ENCODE data around the gene PSMD4. TPM values are rescaled to one million over a fixed set of nuclear protein-coding genes. Genes with fewer than 3 reads are reported as not detected.

Gene PSMD4
- total RNA-seq, 1 experiment from 2014 or later: 312 TPM

- ChIA-PET POLR2A (ENCODE audit: low non-redundant PET) (no interaction called here), CTCF (no interaction called here)
- Histone ChIP-seq H3K27me3 (replicated peaks; ENCODE audit: insufficient read depth, low read depth, low read length, poor library complexity) (no peaks in the 10 kb centered on the region), H3K4me3 (ENCODE audit: low read depth, low read length, poor library complexity, severe bottlenecking) (no peak overlapping the region), H3K36me3 (ENCODE audit: insufficient read depth, low read length, poor library complexity, severe bottlenecking) (peaks cover 50% of the 10 kb centered on the region), H3K4me1 (ENCODE audit: insufficient read depth, low read length, poor library complexity, severe bottlenecking) (no peaks in the 10 kb centered on the region), H3K27ac (ENCODE audit: low read depth, low read length, poor library complexity, severe bottlenecking) (no peak overlapping the region), H3K9me3 (ENCODE audit: low read depth, low read length, poor library complexity, severe bottlenecking) (no peaks in the 10 kb centered on the region)
- DNase-seq (ENCODE audit: low spot score): no peak
- intact Hi-C loops (cut with micrococcal nuclease; ENCODE audit: unreplicated experiment): no loop called here
- no TSS peak for BruUV-seq (replicated peaks)
- no peak for TF ChIP-seq EZH2 (IDR thresholded peaks at IDR 0.05; ENCODE audit: borderline replicate concordance, low read depth, low read length, poor library complexity, severe bottlenecking)
- TF ChIP-seq CTCF (conservative IDR thresholded peaks at IDR 0.05; ENCODE audit: low read depth, low read length): no peak
Measured at GRCh38 chr1:151287341-151287699, 32.8 kb downstream of the PSMD4 start.

- CTCF ChIA-PET: no interaction called here
- Histone ChIP-seq H3K27ac (ENCODE audit: low read depth, low read length, poor library complexity, severe bottlenecking) (no peak overlapping the region), H3K27me3 (replicated peaks; ENCODE audit: insufficient read depth, low read depth, low read length, poor library complexity) (no peaks in the 10 kb centered on the region), H3K36me3 (ENCODE audit: insufficient read depth, low read length, poor library complexity, severe bottlenecking) (peaks cover 56% of the 10 kb centered on the region), H3K9me3 (ENCODE audit: low read depth, low read length, poor library complexity, severe bottlenecking) (no peaks in the 10 kb centered on the region), H3K4me1 (ENCODE audit: insufficient read depth, low read length, poor library complexity, severe bottlenecking) (no peaks in the 10 kb centered on the region), H3K4me3 (ENCODE audit: low read depth, low read length, poor library complexity, severe bottlenecking) (no peak overlapping the region)
- no TSS peak for BruUV-seq (replicated peaks)
- TF ChIP-seq EZH2 (IDR thresholded peaks at IDR 0.05; ENCODE audit: borderline replicate concordance, low read depth, low read length, poor library complexity, severe bottlenecking) (no peak), CTCF (conservative IDR thresholded peaks at IDR 0.05; ENCODE audit: low read depth, low read length) (no peak)
- POLR2A ChIA-PET (ENCODE audit: low non-redundant PET): no interaction called here
- intact Hi-C loops (cut with micrococcal nuclease; ENCODE audit: unreplicated experiment): no loop called here
- DNase-seq (ENCODE audit: low spot score): no peak
Measured at GRCh38 chr1:151287767-151288500, 33.4 kb downstream of the PSMD4 start.

GRCh38 chr1:151288502-151288901, 34.0 kb downstream of the PSMD4 start:
- POLR2A ChIA-PET (ENCODE audit: low non-redundant PET): interaction anchor here (0.7 kb wide), 1 partner anchor 95 kb away, joined by 3 read pairs; no protein-coding TSS in a partner anchor
- Histone ChIP-seq H3K4me1 (ENCODE audit: insufficient read depth, low read length, poor library complexity, severe bottlenecking) (no peaks in the 10 kb centered on the region), H3K27ac (ENCODE audit: low read depth, low read length, poor library complexity, severe bottlenecking) (no peak overlapping the region), H3K36me3 (ENCODE audit: insufficient read depth, low read length, poor library complexity, severe bottlenecking) (peaks cover 61% of the 10 kb centered on the region), H3K9me3 (ENCODE audit: low read depth, low read length, poor library complexity, severe bottlenecking) (no peaks in the 10 kb centered on the region), H3K27me3 (replicated peaks; ENCODE audit: insufficient read depth, low read depth, low read length, poor library complexity) (no peaks in the 10 kb centered on the region), H3K4me3 (ENCODE audit: low read depth, low read length, poor library complexity, severe bottlenecking) (no peak overlapping the region)
- BruUV-seq (replicated peaks): no TSS peak
- TF ChIP-seq CTCF (conservative IDR thresholded peaks at IDR 0.05; ENCODE audit: low read depth, low read length) (no peak), EZH2 (IDR thresholded peaks at IDR 0.05; ENCODE audit: borderline replicate concordance, low read depth, low read length, poor library complexity, severe bottlenecking) (no peak)
- no peak for DNase-seq (ENCODE audit: low spot score)
- intact Hi-C loops (cut with micrococcal nuclease; ENCODE audit: unreplicated experiment): no loop called here
- CTCF ChIA-PET: no interaction called here
